Measurements from ENCODE around the gene PTPRA. TPM values are rescaled to one million over a fixed set of nuclear protein-coding genes. Genes with fewer than 3 reads are reported as not detected.
A peak's percentile ranks its signal among the peaks of the same experiment; 100 is the strongest.

The PTPRA gene
- total and polyA plus RNA-seq, 3 experiments from 2014 or later = 51.6 to 57.8 (median 56.9) TPM

DNA sequence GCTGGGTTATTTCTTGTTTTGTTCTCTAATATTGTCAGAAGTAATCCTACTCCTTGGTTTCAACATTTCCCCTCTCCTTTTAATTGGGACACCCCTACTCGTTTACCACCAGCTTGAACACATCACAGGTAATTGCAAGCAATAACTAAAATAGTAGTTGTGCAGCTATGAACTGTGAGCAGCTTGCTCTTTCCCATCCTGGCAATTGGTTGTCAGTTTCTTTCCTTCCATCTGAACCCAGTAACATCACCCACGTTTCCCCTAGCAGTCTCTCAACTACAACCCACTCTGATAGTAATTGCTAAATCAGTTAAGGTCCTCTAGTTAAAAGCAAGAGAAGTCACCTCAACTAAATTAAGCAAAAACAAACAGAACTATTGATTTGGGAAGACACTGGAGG, 122.5 kb downstream of the PTPRA start:
- DNase-seq = no peak
- Histone ChIP-seq H3K36me3 (ENCODE audit: insufficient read depth, low read length) (peaks cover 30% of the 10 kb centered on the region), H3K4me3 (ENCODE audit: low read length) (no peak overlapping the region), H3K4me1 (ENCODE audit: insufficient read depth, low read length) (no peaks in the 10 kb centered on the region), H3K9me3 (ENCODE audit: low read length) (no peaks in the 10 kb centered on the region), H3K27ac (ENCODE audit: low read depth, low read length) (no peak overlapping the region), H3K27me3 (ENCODE audit: insufficient read depth, low read length, poor library complexity, severe bottlenecking) (no peaks in the 10 kb centered on the region)
- H3K36me3 Mint-ChIP-seq = peaks cover under 1 to 74% (median 19%) of the 10 kb centered on the region in 3 donors
- no peak overlapping the region for H3K4me3 Mint-ChIP-seq
- H3K9me3 Mint-ChIP-seq = no peaks in the 10 kb centered on the region
- H3K4me1 Mint-ChIP-seq = no peaks in the 10 kb centered on the region
- peak overlapping the region in 2 of 8 donors; percentile 11 to 54 for H3K27ac Mint-ChIP-seq
- H3K27me3 Mint-ChIP-seq = no peaks in the 10 kb centered on the region
- ChIA-PET POLR2A (no interaction called here), CTCF (no interaction called here)

DNA sequence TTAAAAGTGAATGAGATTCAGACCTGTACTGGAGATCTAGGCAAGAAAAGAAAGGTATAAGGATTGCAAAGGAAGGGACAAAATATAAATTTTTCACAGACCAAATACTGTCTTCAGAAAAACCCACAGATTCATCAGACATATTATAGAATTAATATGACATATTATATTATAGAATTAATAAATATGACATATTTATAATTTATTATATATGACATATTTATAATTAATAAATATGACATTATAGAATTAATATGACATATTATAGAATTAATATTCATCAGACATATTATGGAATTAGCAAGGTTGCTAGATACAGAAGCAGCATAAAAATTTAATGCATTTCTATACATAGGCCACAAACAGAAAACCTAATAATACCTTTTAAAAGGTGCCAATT, 125.4 kb downstream of the PTPRA start:
- peaks cover 15% of the 10 kb centered on the region for H3K36me3 ChIP-seq (ENCODE audit: insufficient read depth, low read length)
- no peaks in the 10 kb centered on the region for H3K9me3 Mint-ChIP-seq
- H3K27me3 Mint-ChIP-seq = no peaks in the 10 kb centered on the region
- H3K27me3 ChIP-seq (ENCODE audit: insufficient read depth, low read length, poor library complexity, severe bottlenecking) = no peaks in the 10 kb centered on the region
- ChIA-PET CTCF (no interaction called here), POLR2A (no interaction called here)
- no peak overlapping the region for H3K4me3 ChIP-seq (ENCODE audit: low read length)
- H3K4me3 Mint-ChIP-seq = no peak overlapping the region
- no peak for DNase-seq
- no peaks in the 10 kb centered on the region for H3K9me3 ChIP-seq (ENCODE audit: low read length)
- no peaks in the 10 kb centered on the region for H3K4me1 Mint-ChIP-seq
- peaks cover 0 to 57% (median 15%) of the 10 kb centered on the region in 3 donors for H3K36me3 Mint-ChIP-seq
- H3K27ac ChIP-seq (ENCODE audit: low read depth, low read length) = no peak overlapping the region
- H3K4me1 ChIP-seq (ENCODE audit: insufficient read depth, low read length) = no peaks in the 10 kb centered on the region
- H3K27ac Mint-ChIP-seq = peak overlapping the region in 1 of 8 donors; percentile 55

DNA sequence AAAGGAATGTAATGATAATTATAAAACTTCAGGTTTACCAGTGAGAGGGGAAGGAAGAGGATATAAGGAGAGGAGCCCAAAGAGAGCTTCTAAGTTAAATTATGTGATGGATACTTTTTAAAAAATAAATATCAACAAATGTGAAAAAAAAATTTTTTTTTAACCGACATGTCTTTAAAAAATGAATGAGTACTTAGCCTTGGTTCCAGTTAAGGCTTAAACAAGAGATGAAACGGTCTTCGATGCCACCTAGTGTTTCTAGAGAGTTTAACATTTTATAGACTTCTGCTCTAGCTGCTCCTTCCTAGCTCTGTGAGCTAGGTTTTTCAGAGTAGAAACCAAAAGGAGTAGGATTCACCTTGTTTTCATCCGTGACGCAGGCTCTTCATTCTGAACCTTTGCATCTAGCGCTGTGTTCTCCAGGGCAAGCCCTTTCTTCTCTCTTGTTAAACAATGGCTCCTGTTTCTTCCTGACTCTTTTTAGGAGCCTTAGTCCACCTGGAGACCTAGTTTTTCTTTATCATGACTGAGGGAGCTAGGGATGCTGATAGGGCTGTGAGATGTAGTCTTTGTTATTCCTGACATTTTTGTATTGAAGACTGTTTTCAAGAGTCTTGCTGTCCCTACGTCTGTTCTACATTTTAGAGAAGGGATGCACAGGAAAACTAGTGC, 127.7 kb downstream of the PTPRA start:
- no peak overlapping the region for H3K4me3 Mint-ChIP-seq
- no peak overlapping the region for H3K27ac ChIP-seq (ENCODE audit: low read depth, low read length)
- peak in 1 of 5 donors; percentile 23 for DNase-seq
- H3K27me3 Mint-ChIP-seq = no peaks in the 10 kb centered on the region
- no peaks in the 10 kb centered on the region for H3K4me1 Mint-ChIP-seq
- peaks cover 0 to 53% (median 9%) of the 10 kb centered on the region in 3 donors for H3K36me3 Mint-ChIP-seq
- peaks cover 11% of the 10 kb centered on the region for H3K36me3 ChIP-seq (ENCODE audit: insufficient read depth, low read length)
- H3K9me3 ChIP-seq (ENCODE audit: low read length) = no peaks in the 10 kb centered on the region
- H3K27ac Mint-ChIP-seq = peak overlapping the region in 2 of 8 donors; percentile 18 to 40
- H3K4me1 ChIP-seq (ENCODE audit: insufficient read depth, low read length) = no peaks in the 10 kb centered on the region
- H3K27me3 ChIP-seq (ENCODE audit: insufficient read depth, low read length, poor library complexity, severe bottlenecking) = no peaks in the 10 kb centered on the region
- ChIA-PET POLR2A (no interaction called here), CTCF (interaction anchor here (0.8 to 1.8 kb wide), 3 partner anchors 15 to 248 kb away, joined by 3 to 6 read pairs (median 5); no protein-coding TSS in a partner anchor)
- H3K9me3 Mint-ChIP-seq = no peaks in the 10 kb centered on the region
- H3K4me3 ChIP-seq (ENCODE audit: low read length) = no peak overlapping the region

DNA sequence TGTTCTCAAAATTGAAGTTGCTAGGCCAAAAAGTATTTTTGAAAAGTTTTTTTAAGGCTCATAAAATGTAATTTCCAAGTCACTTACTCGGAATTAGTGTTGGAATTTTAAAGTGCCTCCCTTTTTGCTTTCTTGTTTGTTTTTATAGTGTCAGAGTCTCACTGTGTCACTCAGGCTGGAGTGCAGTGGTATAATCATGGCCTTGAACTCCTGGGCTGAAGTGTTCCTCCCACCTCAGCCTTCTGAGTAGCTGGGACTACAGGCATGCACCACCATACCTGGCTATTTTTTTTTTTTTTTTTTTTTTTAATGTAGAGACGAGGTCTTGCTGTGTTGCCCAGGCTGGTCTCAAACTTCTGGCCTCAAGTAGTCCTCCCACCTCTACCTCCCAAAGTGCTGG, 130.1 kb downstream of the PTPRA start:
- no peaks in the 10 kb centered on the region for H3K4me1 ChIP-seq (ENCODE audit: insufficient read depth, low read length)
- H3K36me3 ChIP-seq (ENCODE audit: insufficient read depth, low read length) = peaks cover 30% of the 10 kb centered on the region
- H3K4me1 Mint-ChIP-seq = no peaks in the 10 kb centered on the region
- H3K27ac Mint-ChIP-seq = peak overlapping the region in 2 of 8 donors; percentile 50 to 56
- no peak overlapping the region for H3K4me3 ChIP-seq (ENCODE audit: low read length)
- no peaks in the 10 kb centered on the region for H3K9me3 Mint-ChIP-seq
- no peak for DNase-seq
- no peak overlapping the region for H3K4me3 Mint-ChIP-seq
- no peaks in the 10 kb centered on the region for H3K27me3 Mint-ChIP-seq
- H3K27ac ChIP-seq (ENCODE audit: low read depth, low read length) = no peak overlapping the region
- peaks cover 6 to 59% (median 15%) of the 10 kb centered on the region in 3 donors for H3K36me3 Mint-ChIP-seq
- CTCF ChIA-PET = no interaction called here
- no peaks in the 10 kb centered on the region for H3K9me3 ChIP-seq (ENCODE audit: low read length)
- H3K27me3 ChIP-seq (ENCODE audit: insufficient read depth, low read length, poor library complexity, severe bottlenecking) = no peaks in the 10 kb centered on the region
- POLR2A ChIA-PET = interaction anchor here (0.7 kb wide), 1 partner anchor 367 kb away, joined by 3 read pairs; no protein-coding TSS in a partner anchor

DNA sequence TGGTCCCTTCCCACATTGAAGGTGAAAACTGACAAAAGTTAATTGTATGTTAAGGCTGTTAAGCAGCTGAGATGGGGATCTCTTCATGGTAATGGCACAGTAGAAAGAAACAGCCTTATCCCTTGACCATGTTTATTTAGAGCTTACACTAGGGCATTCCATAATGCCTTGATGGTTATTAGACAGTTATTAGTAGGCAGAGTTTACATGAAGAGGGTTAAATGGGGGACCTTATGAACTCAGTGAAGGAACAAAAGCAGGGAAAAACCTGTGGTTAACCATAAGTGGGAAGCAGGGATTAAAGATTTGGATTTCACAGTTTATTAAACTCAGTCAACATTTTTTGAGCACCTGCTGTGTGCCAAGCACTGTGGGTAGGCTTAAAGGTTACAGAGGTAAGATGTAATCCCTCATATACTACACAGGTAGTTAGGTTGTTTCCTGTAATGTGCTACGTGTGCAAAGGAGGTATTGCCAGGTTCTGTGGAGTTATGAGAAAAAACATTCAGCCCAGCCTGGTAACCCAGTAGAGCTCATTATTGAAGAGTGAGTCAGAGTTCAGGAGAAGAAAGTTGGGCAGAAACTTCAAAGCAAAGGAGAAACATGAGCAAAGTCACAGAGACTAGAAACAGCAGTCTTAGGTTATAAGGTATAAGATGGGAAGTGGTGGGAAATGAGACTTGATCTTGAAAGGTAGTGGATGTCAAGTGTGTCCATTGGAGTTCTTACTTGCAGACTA, 137.9 kb downstream of the PTPRA start:
- Histone ChIP-seq H3K36me3 (ENCODE audit: insufficient read depth, low read length) (peaks cover 29% of the 10 kb centered on the region), H3K4me1 (ENCODE audit: insufficient read depth, low read length) (no peaks in the 10 kb centered on the region), H3K27me3 (ENCODE audit: insufficient read depth, low read length, poor library complexity, severe bottlenecking) (no peaks in the 10 kb centered on the region), H3K4me3 (ENCODE audit: low read length) (no peak overlapping the region), H3K27ac (ENCODE audit: low read depth, low read length) (no peak overlapping the region), H3K9me3 (ENCODE audit: low read length) (no peaks in the 10 kb centered on the region)
- Mint-ChIP-seq H3K27ac (peak overlapping the region in 5 of 8 donors; percentile 15 to 78 (median 38)), H3K4me3 (no peak overlapping the region), H3K27me3 (peaks cover 0 to 2% of the 10 kb centered on the region in 2 donors), H3K9me3 (no peaks in the 10 kb centered on the region), H3K4me1 (no peaks in the 10 kb centered on the region), H3K36me3 (peaks cover 9 to 75% (median 19%) of the 10 kb centered on the region in 3 donors)
- DNase-seq = no peak
- ChIA-PET POLR2A (no interaction called here), CTCF (no interaction called here)

DNA sequence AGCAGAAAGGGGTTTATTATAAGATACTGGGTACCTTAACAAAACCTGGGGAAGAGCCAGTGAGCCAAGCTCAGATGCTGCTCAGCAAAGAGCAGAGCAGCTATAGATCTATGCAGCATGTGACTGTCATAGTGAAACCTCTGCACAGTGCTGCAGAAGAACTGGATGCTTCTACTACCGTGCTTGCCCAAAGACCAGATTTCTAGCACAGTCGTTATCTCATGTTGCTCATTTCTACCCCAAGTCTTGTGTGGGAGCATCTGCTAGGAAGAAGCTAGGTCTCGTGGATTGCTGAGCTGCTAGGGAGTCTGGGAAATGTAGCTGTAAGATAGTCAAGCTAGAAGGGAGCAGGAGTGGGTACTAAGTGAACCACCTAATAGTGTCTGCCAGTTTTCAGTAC, 138.5 kb downstream of the PTPRA start:
- Mint-ChIP-seq H3K27ac (peak overlapping the region in 3 of 8 donors; percentile 0 to 15 (median 15)), H3K4me3 (no peak overlapping the region), H3K9me3 (no peaks in the 10 kb centered on the region), H3K36me3 (peaks cover 9 to 72% (median 21%) of the 10 kb centered on the region in 3 donors), H3K4me1 (no peaks in the 10 kb centered on the region), H3K27me3 (peaks cover 0 to 2% of the 10 kb centered on the region in 2 donors)
- Histone ChIP-seq H3K4me1 (ENCODE audit: insufficient read depth, low read length) (no peaks in the 10 kb centered on the region), H3K36me3 (ENCODE audit: insufficient read depth, low read length) (peaks cover 25% of the 10 kb centered on the region), H3K4me3 (ENCODE audit: low read length) (no peak overlapping the region), H3K9me3 (ENCODE audit: low read length) (no peaks in the 10 kb centered on the region), H3K27ac (ENCODE audit: low read depth, low read length) (no peak overlapping the region), H3K27me3 (ENCODE audit: insufficient read depth, low read length, poor library complexity, severe bottlenecking) (no peaks in the 10 kb centered on the region)
- ChIA-PET POLR2A (no interaction called here), CTCF (no interaction called here)
- no peak for DNase-seq

DNA sequence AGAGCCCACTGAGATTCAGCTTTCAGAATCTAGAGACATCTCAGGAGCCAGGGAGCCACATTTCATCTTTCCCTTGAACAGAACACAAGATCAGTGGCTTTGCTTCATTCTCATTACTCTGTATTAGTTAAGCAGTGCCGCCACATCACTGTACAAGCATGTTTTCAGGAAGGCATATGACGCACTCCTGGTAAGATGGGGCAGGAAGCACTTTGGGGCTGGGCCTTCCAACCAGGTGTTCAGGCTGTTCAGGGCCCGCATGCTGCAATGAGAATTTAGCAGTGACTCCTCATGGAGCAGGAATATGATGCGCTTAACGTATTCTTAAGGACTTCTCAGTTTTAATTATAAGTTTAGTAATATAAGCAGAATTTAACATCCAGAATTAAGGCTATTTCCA, 140.5 kb downstream of the PTPRA start:
- H3K36me3 Mint-ChIP-seq = peaks cover 8 to 70% (median 19%) of the 10 kb centered on the region in 3 donors
- Histone ChIP-seq H3K36me3 (ENCODE audit: insufficient read depth, low read length) (peaks cover 21% of the 10 kb centered on the region), H3K4me1 (ENCODE audit: insufficient read depth, low read length) (no peaks in the 10 kb centered on the region), H3K4me3 (ENCODE audit: low read length) (no peak overlapping the region), H3K27me3 (ENCODE audit: insufficient read depth, low read length, poor library complexity, severe bottlenecking) (no peaks in the 10 kb centered on the region), H3K9me3 (ENCODE audit: low read length) (no peaks in the 10 kb centered on the region), H3K27ac (ENCODE audit: low read depth, low read length) (no peak overlapping the region)
- H3K27ac Mint-ChIP-seq = peak overlapping the region in 1 of 8 donors; percentile 33
- H3K9me3 Mint-ChIP-seq = no peaks in the 10 kb centered on the region
- POLR2A ChIA-PET = no interaction called here
- no peak for DNase-seq
- peaks cover 0 to under 1% of the 10 kb centered on the region in 2 donors for H3K27me3 Mint-ChIP-seq
- H3K4me3 Mint-ChIP-seq = no peak overlapping the region
- H3K4me1 Mint-ChIP-seq = no peaks in the 10 kb centered on the region
- CTCF ChIA-PET = no interaction called here

DNA sequence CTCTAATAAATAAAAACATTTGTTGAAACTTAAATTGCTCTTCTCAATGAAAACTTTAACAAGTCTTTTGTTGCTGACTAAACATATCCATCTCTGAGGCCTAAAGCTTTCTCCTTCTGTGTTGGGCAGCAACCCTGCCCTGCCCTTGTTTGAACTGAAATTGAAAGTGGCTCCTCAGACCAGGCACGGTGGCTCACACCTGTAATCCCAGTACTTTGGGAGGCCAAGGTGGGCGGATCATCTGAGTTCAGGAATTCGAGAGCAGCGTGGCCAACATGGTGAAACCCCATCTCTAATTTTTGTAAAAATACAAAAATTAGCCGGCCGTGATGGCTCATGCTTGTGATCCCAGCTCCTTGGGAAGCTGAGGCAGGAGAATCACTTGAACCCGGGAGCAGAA, 140.9 kb downstream of the PTPRA start:
- no peak for DNase-seq
- Histone ChIP-seq H3K27me3 (ENCODE audit: insufficient read depth, low read length, poor library complexity, severe bottlenecking) (no peaks in the 10 kb centered on the region), H3K9me3 (ENCODE audit: low read length) (no peaks in the 10 kb centered on the region), H3K27ac (ENCODE audit: low read depth, low read length) (no peak overlapping the region), H3K4me1 (ENCODE audit: insufficient read depth, low read length) (no peaks in the 10 kb centered on the region), H3K36me3 (ENCODE audit: insufficient read depth, low read length) (peaks cover 19% of the 10 kb centered on the region), H3K4me3 (ENCODE audit: low read length) (no peak overlapping the region)
- no peaks in the 10 kb centered on the region for H3K9me3 Mint-ChIP-seq
- ChIA-PET POLR2A (no interaction called here), CTCF (no interaction called here)
- H3K27me3 Mint-ChIP-seq = no peaks in the 10 kb centered on the region
- H3K4me3 Mint-ChIP-seq = no peak overlapping the region
- H3K36me3 Mint-ChIP-seq = peaks cover 5 to 66% (median 15%) of the 10 kb centered on the region in 3 donors
- H3K27ac Mint-ChIP-seq = peak overlapping the region in 1 of 8 donors; percentile 24
- H3K4me1 Mint-ChIP-seq = no peaks in the 10 kb centered on the region

Data from CD8-positive, alpha-beta memory T cell (primary cell).